NCI-H2029 (cell line): Measurements from ENCODE around the gene RNF212.
A peak's percentile ranks its signal among the peaks of the same experiment; 100 is the strongest.
"Not testable (repeated sequence)": the region's sequence is repeated elsewhere in the genome, so short reads cannot be mapped to it uniquely, and the experiment has no call there.

ENCODE experiments used
- DNase-seq: peaks from one replicate; lab custom pipeline; 2025; lab: John Stamatoyannopoulos, UW

Gene RNF212

GRCh38 chr4:1113311-1114009, at the start of gene RNF212:
TSS of gene RNF212 (minus strand) at chr4:1113564. CDS start at chr4:1113464, 100 bp downstream.
- DNase-seq = peak; percentile 48

- DNase-seq = no peak
Measured at GRCh38 chr4:1160351-1160750, 47.0 kb upstream of the RNF212 start.

- DNase-seq = no peak
Measured at GRCh38 chr4:1156069-1156468, 42.7 kb upstream of the RNF212 start.

GRCh38 chr4:1155314-1155713, 42.0 kb upstream of the RNF212 start:
- no peak for DNase-seq

- DNase-seq = peak; percentile 74
Measured at GRCh38 chr4:1154523-1155182, 41.3 kb upstream of the RNF212 start.

- no peak for DNase-seq
Measured at GRCh38 chr4:1154126-1154522, 40.8 kb upstream of the RNF212 start.

GRCh38 chr4:1153567-1154090, 40.3 kb upstream of the RNF212 start:
- no peak for DNase-seq

- DNase-seq = no peak
Measured at GRCh38 chr4:1152290-1152689, 38.9 kb upstream of the RNF212 start.

GRCh38 chr4:1151541-1151940, 38.2 kb upstream of the RNF212 start:
- DNase-seq = no peak

GRCh38 chr4:1150875-1151274, 37.5 kb upstream of the RNF212 start:
- no peak for DNase-seq

GRCh38 chr4:1139860-1140259, 26.5 kb upstream of the RNF212 start:
- DNase-seq = no peak

GRCh38 chr4:1137850-1138249, 24.5 kb upstream of the RNF212 start:
- no peak for DNase-seq

- DNase-seq = no peak
Measured at GRCh38 chr4:1137063-1137776, 23.9 kb upstream of the RNF212 start.

GRCh38 chr4:1136048-1136447, 22.7 kb upstream of the RNF212 start:
- no peak for DNase-seq

GRCh38 chr4:1133033-1133432, 19.7 kb upstream of the RNF212 start:
- no peak for DNase-seq

GRCh38 chr4:1130316-1131186, 17.2 kb upstream of the RNF212 start:
- DNase-seq = peak; percentile 54

- DNase-seq = no peak
Measured at GRCh38 chr4:1126506-1126905, 13.1 kb upstream of the RNF212 start.

GRCh38 chr4:1125466-1125865, 12.1 kb upstream of the RNF212 start:
- not testable (repeated sequence) for DNase-seq

- DNase-seq = no peak
Measured at GRCh38 chr4:1124818-1125217, 11.5 kb upstream of the RNF212 start.

GRCh38 chr4:1122505-1122904, 9.1 kb upstream of the RNF212 start:
- no peak for DNase-seq

GRCh38 chr4:1116838-1117237, 3.5 kb upstream of the RNF212 start:
- DNase-seq = no peak
